Panc1 (cell line): ENCODE results near the gene BMPR2.

Experiments used
- CTCF ChIP-seq: fragments of 450-650 bp; IDR thresholded peaks from 2 replicates; pipeline ENCODE4 v1.5.1; 2017; ENCODE audit warnings: mild to moderate bottlenecking
- POLR2AphosphoS5 ChIP-seq: IDR thresholded peaks from 2 replicates; pipeline ENCODE4 v1.6.1; 2012; ENCODE audit warnings: mild to moderate bottlenecking, low read depth, low read length, moderate library complexity
- REST ChIP-seq, 2 experiments: IDR thresholded peaks; 2 replicates each; pipeline ENCODE4 v1.6.1; 2011 to 2012; ENCODE audit warnings: low read depth in 2 of 2, control low read depth in 1 of 2, low read length in 1 of 2, mild to moderate bottlenecking in 1 of 2, moderate library complexity in 1 of 2; ENCODE audit not compliant: insufficient read depth in 1 of 2
- SIN3A ChIP-seq: IDR thresholded peaks from 2 replicates; pipeline ENCODE4 v1.6.1; 2012; ENCODE audit warnings: low read depth, mild to moderate bottlenecking, low read length, moderate library complexity, borderline replicate concordance; ENCODE audit not compliant: insufficient read depth
- TCF7L2 ChIP-seq: IDR thresholded peaks from 2 replicates; pipeline ENCODE4 v1.6.1; 2011; ENCODE audit warnings: mild to moderate bottlenecking, low read depth, low read length, inconsistent platforms

- no peak for TF ChIP-seq CTCF
- no peak for TF ChIP-seq SIN3A
- no peak for TF ChIP-seq POLR2AphosphoS5
- TF ChIP-seq TCF7L2 = no peak
- no peak for TF ChIP-seq REST (IDR thresholded peaks at IDR 0.05; ENCODE audit: insufficient read depth in 1 of 2, low read depth in 2 of 2, low read length in 1 of 2)
These were observed 233.4 kb downstream of the BMPR2 start for GRCh38 chr2:202609381-202610145.
